ENCODE results near the gene ZFX.
A peak's percentile ranks its signal among the peaks of the same experiment; 100 is the strongest.

ZFX gene

GRCh38 chrX:24260842-24261550, 111.5 kb downstream of the ZFX start:
- peak; percentile 77 for DNase-seq
- Histone ChIP-seq H3K27ac (ENCODE audit: low read length) (peak overlapping the region; percentile 85), H3K9ac (ENCODE audit: low read depth, low read length) (peak overlapping the region; percentile 39), H3K9me3 (ENCODE audit: insufficient read depth, low read length, severe bottlenecking) (no peaks in the 10 kb centered on the region), H3K4me3 (ENCODE audit: low read depth in 1 of 2, low read length in 2 of 2) (no peak overlapping the region), H3K27me3 (ENCODE audit: insufficient read depth, low read length, poor library complexity) (no peaks in the 10 kb centered on the region), H3K4me1 (ENCODE audit: insufficient read depth, low read length) (peaks cover 14% of the 10 kb centered on the region), H3K4me2 (ENCODE audit: insufficient read depth, low read length) (peak overlapping the region; percentile 43), H3K79me2 (ENCODE audit: insufficient read depth, low read length) (no peaks in the 10 kb centered on the region), H3K36me3 (ENCODE audit: insufficient read depth, low read length) (no peaks in the 10 kb centered on the region), H2AFZ (ENCODE audit: low read depth, low read length) (peak overlapping the region; percentile 69), H4K20me1 (ENCODE audit: insufficient read depth, low read length) (no peaks in the 10 kb centered on the region)
- peak; percentile 98 for ATAC-seq (ENCODE audit: insufficient read depth, low read depth)
- no peak for TF ChIP-seq EZH2 (IDR thresholded peaks at IDR 0.05; ENCODE audit: borderline replicate concordance, low read depth, low read length, severe bottlenecking)
- TF ChIP-seq, protein P1, sequence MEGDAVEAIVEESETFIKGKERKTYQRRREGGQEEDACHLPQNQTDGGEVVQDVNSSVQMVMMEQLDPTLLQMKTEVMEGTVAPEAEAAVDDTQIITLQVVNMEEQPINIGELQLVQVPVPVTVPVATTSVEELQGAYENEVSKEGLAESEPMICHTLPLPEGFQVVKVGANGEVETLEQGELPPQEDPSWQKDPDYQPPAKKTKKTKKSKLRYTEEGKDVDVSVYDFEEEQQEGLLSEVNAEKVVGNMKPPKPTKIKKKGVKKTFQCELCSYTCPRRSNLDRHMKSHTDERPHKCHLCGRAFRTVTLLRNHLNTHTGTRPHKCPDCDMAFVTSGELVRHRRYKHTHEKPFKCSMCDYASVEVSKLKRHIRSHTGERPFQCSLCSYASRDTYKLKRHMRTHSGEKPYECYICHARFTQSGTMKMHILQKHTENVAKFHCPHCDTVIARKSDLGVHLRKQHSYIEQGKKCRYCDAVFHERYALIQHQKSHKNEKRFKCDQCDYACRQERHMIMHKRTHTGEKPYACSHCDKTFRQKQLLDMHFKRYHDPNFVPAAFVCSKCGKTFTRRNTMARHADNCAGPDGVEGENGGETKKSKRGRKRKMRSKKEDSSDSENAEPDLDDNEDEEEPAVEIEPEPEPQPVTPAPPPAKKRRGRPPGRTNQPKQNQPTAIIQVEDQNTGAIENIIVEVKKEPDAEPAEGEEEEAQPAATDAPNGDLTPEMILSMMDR (IDR thresholded peaks at IDR 0.05; ENCODE audit: borderline replicate concordance, extremely low read depth, low read length, poor library complexity, severe bottlenecking) = no peak

GRCh38 chrX:24262309-24262708, 112.8 kb downstream of the ZFX start:
- no peak overlapping the region for H3K27ac ChIP-seq (ENCODE audit: low read length)
- peaks cover 14% of the 10 kb centered on the region for H3K4me1 ChIP-seq (ENCODE audit: insufficient read depth, low read length)
- no peaks in the 10 kb centered on the region for H3K79me2 ChIP-seq (ENCODE audit: insufficient read depth, low read length)
- ATAC-seq (ENCODE audit: insufficient read depth, low read depth) (no peak), DNase-seq (no peak)
- no peak overlapping the region for H3K4me3 ChIP-seq (ENCODE audit: low read depth in 1 of 2, low read length in 2 of 2)
- H3K4me2 ChIP-seq (ENCODE audit: insufficient read depth, low read length) = no peak overlapping the region
- H3K9me3 ChIP-seq (ENCODE audit: insufficient read depth, low read length, severe bottlenecking) = no peaks in the 10 kb centered on the region
- no peaks in the 10 kb centered on the region for H3K36me3 ChIP-seq (ENCODE audit: insufficient read depth, low read length)
- no peaks in the 10 kb centered on the region for H4K20me1 ChIP-seq (ENCODE audit: insufficient read depth, low read length)
- no peaks in the 10 kb centered on the region for H3K27me3 ChIP-seq (ENCODE audit: insufficient read depth, low read length, poor library complexity)
- TF ChIP-seq EZH2 (IDR thresholded peaks at IDR 0.05; ENCODE audit: borderline replicate concordance, low read depth, low read length, severe bottlenecking) = no peak
- TF ChIP-seq, protein P1 (IDR thresholded peaks at IDR 0.05; ENCODE audit: borderline replicate concordance, extremely low read depth, low read length, poor library complexity, severe bottlenecking) = no peak
- H2AFZ ChIP-seq (ENCODE audit: low read depth, low read length) = no peak overlapping the region
- H3K9ac ChIP-seq (ENCODE audit: low read depth, low read length) = no peak overlapping the region

- no peaks in the 10 kb centered on the region for H4K20me1 ChIP-seq (ENCODE audit: insufficient read depth, low read length)
- no peaks in the 10 kb centered on the region for H3K9me3 ChIP-seq (ENCODE audit: insufficient read depth, low read length, severe bottlenecking)
- no peaks in the 10 kb centered on the region for H3K79me2 ChIP-seq (ENCODE audit: insufficient read depth, low read length)
- no peak overlapping the region for H2AFZ ChIP-seq (ENCODE audit: low read depth, low read length)
- no peaks in the 10 kb centered on the region for H3K36me3 ChIP-seq (ENCODE audit: insufficient read depth, low read length)
- H3K4me1 ChIP-seq (ENCODE audit: insufficient read depth, low read length) = peaks cover 14% of the 10 kb centered on the region
- H3K4me3 ChIP-seq (ENCODE audit: low read depth in 1 of 2, low read length in 2 of 2) = no peak overlapping the region
- H3K27ac ChIP-seq (ENCODE audit: low read length) = no peak overlapping the region
- no peak overlapping the region for H3K4me2 ChIP-seq (ENCODE audit: insufficient read depth, low read length)
- no peaks in the 10 kb centered on the region for H3K27me3 ChIP-seq (ENCODE audit: insufficient read depth, low read length, poor library complexity)
- TF ChIP-seq, protein P1 (IDR thresholded peaks at IDR 0.05; ENCODE audit: borderline replicate concordance, extremely low read depth, low read length, poor library complexity, severe bottlenecking) = no peak
- no peak for TF ChIP-seq EZH2 (IDR thresholded peaks at IDR 0.05; ENCODE audit: borderline replicate concordance, low read depth, low read length, severe bottlenecking)
- ATAC-seq (ENCODE audit: insufficient read depth, low read depth) (no peak), DNase-seq (no peak)
- no peak overlapping the region for H3K9ac ChIP-seq (ENCODE audit: low read depth, low read length)
Observed at GRCh38 chrX:24264383-24264782, 114.9 kb downstream of the ZFX start.
